ENCODE results near the gene MAT1A. TPM values are rescaled to one million over a fixed set of nuclear protein-coding genes. Genes with fewer than 3 reads are reported as not detected.
"Not testable (repeated sequence)": the region's sequence is repeated elsewhere in the genome, so short reads cannot be mapped to it uniquely, and the experiment has no call there.

The MAT1A gene
- total RNA-seq, 1 experiment from 2014 or later: 3.4 TPM

DNA sequence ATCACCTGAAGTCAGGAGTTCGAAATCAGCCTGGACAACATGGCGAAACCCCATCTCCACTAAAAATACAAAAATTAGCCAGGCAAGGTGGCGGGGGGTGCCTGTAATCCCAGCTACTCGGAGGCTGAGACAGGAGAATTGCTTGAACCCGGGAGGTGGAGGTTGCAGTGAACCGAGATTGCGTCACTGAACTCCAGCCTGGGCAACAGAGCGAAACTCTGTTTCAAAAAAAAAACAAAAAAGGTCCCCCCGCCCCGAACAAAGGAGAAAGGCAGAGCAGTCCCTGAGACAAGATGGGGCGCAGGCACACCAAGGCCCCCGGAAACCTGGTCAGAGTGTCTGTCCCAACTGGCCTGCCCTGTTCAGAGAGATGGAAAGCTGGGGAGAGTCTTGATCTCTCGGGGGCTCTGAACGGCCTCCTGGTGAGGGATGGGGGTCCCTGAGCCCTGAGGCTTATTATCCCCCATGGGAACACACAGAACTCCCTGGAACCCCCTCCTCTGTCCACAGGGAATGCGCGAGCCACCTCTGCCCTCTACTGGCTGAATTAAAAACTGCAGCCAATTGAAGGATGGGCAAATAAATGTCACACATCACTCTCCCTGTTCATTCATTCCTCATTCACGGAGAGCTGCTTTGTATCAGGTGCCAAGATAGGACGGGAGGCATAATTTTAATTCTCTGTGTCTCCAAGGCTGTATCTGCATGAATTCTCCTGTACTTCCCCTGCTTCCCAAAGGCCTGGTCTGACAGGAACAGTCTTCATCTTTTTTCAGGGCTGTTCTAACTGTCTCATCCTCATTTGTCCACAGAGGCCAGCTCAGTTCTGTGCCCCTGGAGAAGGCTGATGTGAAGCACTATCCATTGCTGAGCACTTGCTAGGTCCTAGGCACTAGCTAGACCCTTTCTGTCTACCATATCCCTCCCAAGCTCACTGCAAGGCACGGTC lies 28.9 kb downstream of the MAT1A start:
- CTCF ChIA-PET: interaction anchor here (0.6 to 1.2 kb wide), 5 partner anchors 13 to 641 kb away, joined by 3 to 6 read pairs (median 4); no protein-coding TSS in a partner anchor
- Mint-ChIP-seq H3K27ac (ENCODE audit: unreplicated experiment) (no peak overlapping the region), H3K27me3 (ENCODE audit: insufficient read depth, unreplicated experiment) (no peaks in the 10 kb centered on the region), H3K36me3 (ENCODE audit: insufficient read depth, unreplicated experiment) (no peaks in the 10 kb centered on the region), H3K4me3 (ENCODE audit: unreplicated experiment) (no peak overlapping the region), H3K4me1 (ENCODE audit: low read depth, unreplicated experiment) (peaks cover 4% of the 10 kb centered on the region), H3K9me3 (ENCODE audit: unreplicated experiment) (no peaks in the 10 kb centered on the region)
- Histone ChIP-seq H3K36me3 (ENCODE audit: control insufficient read depth, insufficient read depth, low read length) (no peaks in the 10 kb centered on the region), H3K4me3 (ENCODE audit: low read depth, low read length) (no peak overlapping the region), H3K27me3 (replicated peaks; ENCODE audit: control insufficient read depth, insufficient read depth, low read length) (no peaks in the 10 kb centered on the region), H3K4me1 (peaks cover 10% of the 10 kb centered on the region; the same call in 1 of the 2 replicates), H3K9me3 (0 out of 2 replicates have a peak, but pooled peaks cover 5% of the 10 kb centered on the region)
- DNase-seq: peak in 1 of 2 experiments; percentile 68
- BruUV-seq (replicated peaks): no TSS peak
- intact Hi-C loops (cut with micrococcal nuclease; ENCODE audit: unreplicated experiment): no loop called here
- TF ChIP-seq, protein P1, sequence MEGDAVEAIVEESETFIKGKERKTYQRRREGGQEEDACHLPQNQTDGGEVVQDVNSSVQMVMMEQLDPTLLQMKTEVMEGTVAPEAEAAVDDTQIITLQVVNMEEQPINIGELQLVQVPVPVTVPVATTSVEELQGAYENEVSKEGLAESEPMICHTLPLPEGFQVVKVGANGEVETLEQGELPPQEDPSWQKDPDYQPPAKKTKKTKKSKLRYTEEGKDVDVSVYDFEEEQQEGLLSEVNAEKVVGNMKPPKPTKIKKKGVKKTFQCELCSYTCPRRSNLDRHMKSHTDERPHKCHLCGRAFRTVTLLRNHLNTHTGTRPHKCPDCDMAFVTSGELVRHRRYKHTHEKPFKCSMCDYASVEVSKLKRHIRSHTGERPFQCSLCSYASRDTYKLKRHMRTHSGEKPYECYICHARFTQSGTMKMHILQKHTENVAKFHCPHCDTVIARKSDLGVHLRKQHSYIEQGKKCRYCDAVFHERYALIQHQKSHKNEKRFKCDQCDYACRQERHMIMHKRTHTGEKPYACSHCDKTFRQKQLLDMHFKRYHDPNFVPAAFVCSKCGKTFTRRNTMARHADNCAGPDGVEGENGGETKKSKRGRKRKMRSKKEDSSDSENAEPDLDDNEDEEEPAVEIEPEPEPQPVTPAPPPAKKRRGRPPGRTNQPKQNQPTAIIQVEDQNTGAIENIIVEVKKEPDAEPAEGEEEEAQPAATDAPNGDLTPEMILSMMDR (IDR thresholded peaks at IDR 0.05; ENCODE audit: insufficient read depth in 1 of 2, low read depth in 1 of 2, low read length in 1 of 2, severe bottlenecking in 1 of 2, unreplicated experiment in 1 of 2): peak; percentile 67 to 85
- POLR2A ChIA-PET: no interaction called here

DNA sequence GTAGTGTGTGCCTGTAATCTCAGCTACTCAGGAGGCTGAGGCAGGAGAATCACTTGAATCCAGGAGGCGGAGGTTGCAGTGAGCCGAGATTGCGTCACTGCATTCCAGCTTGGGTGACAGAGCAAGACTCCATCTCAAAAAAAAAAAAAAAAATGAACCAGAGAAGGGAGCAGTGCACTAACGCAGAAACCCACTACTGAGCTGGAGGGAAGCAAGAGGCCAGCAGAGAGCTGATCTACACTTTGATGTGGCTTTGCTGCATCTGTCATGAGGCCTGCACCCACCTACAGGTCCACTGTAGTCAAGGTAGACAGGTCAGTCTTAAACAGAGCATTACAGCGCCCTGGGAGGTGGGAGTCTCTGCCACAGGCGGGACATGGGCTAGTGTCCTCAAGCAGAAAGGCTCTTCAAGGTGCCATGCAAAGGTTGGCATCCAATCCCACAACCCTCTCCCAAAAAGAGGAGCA lies 30.0 kb downstream of the MAT1A start:
- Mint-ChIP-seq H3K9me3 (ENCODE audit: unreplicated experiment) (no peaks in the 10 kb centered on the region), H3K27me3 (ENCODE audit: insufficient read depth, unreplicated experiment) (no peaks in the 10 kb centered on the region), H3K4me3 (ENCODE audit: unreplicated experiment) (no peak overlapping the region), H3K36me3 (ENCODE audit: insufficient read depth, unreplicated experiment) (no peaks in the 10 kb centered on the region), H3K4me1 (ENCODE audit: low read depth, unreplicated experiment) (no peaks in the 10 kb centered on the region), H3K27ac (ENCODE audit: unreplicated experiment) (no peak overlapping the region)
- Histone ChIP-seq H3K36me3 (ENCODE audit: control insufficient read depth, insufficient read depth, low read length) (no peaks in the 10 kb centered on the region), H3K4me3 (ENCODE audit: low read depth, low read length) (no peak overlapping the region), H3K27me3 (replicated peaks; ENCODE audit: control insufficient read depth, insufficient read depth, low read length) (no peaks in the 10 kb centered on the region), H3K9me3 (0 out of 2 replicates have a peak, but pooled peaks cover 5% of the 10 kb centered on the region), H3K4me1 (peaks cover 10% of the 10 kb centered on the region; the same call in 1 of the 2 replicates)
- intact Hi-C loops (cut with micrococcal nuclease; ENCODE audit: unreplicated experiment): no loop called here
- no TSS peak for BruUV-seq (replicated peaks)
- POLR2A ChIA-PET: no interaction called here
- TF ChIP-seq, protein P1 (IDR thresholded peaks at IDR 0.05; ENCODE audit: insufficient read depth in 1 of 2, low read depth in 1 of 2, low read length in 1 of 2, severe bottlenecking in 1 of 2, unreplicated experiment in 1 of 2): no peak
- CTCF ChIA-PET: interaction anchor here (0.6 to 1.4 kb wide), 2 partner anchors 9 to 228 kb away, joined by 3 to 4 read pairs; no protein-coding TSS in a partner anchor
- peak in 1 of 2 experiments; percentile 49 for DNase-seq

DNA sequence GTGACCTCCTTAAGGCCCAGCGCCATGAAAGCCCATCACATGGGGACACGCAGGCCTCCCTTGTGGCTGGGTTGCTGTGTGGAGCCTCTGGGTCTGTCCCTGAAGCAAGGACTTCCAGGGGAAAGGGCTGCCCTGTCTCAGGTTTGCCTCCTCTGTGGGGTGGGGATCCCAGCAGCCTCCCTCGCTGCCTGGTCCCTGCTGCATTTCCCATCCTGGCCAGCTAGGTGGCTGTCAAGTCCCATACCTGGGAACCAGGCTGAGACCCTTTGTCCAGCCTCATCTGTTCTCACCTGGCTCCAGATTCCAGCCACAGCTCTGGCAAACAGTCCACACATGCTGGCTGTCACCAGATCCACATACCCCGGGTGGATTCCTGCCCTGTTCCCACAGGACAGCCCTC lies 32.7 kb downstream of the MAT1A start:
- intact Hi-C loops (cut with micrococcal nuclease; ENCODE audit: unreplicated experiment): loop anchor here (2.0 kb wide), 2 partner anchors 126 to 186 kb away; no protein-coding TSS in a partner anchor
- not testable (repeated sequence) for H3K36me3 Mint-ChIP-seq (ENCODE audit: insufficient read depth, unreplicated experiment)

DNA sequence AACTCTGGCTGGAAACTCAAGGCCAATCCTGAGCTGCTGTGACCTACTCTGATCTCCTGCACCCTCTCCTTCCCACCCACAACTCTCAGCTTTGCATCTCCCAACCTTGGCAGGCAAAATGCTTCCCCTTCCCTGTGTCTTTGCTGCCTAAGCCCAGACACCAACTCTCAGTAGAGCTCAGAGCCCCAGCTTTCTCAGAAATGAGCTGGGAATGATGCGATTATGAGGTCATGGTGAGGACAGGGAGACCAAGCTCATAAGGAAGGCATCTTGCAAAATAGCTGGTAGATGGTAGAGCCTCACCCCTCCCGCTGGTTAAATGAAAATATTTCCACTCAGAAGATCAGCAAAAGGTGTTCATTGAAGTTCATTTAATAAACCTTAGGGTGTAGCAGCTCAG lies 34.7 kb downstream of the MAT1A start:
- H3K4me3 Mint-ChIP-seq (ENCODE audit: unreplicated experiment); BruUV-seq (replicated peaks); H3K9me3 Mint-ChIP-seq (ENCODE audit: unreplicated experiment); H3K27me3 ChIP-seq (replicated peaks; ENCODE audit: control insufficient read depth, insufficient read depth, low read length); H3K27ac Mint-ChIP-seq (ENCODE audit: unreplicated experiment); H3K36me3 ChIP-seq (ENCODE audit: control insufficient read depth, insufficient read depth, low read length); CTCF ChIA-PET; H3K27me3 Mint-ChIP-seq (ENCODE audit: insufficient read depth, unreplicated experiment); H3K4me1 Mint-ChIP-seq (ENCODE audit: low read depth, unreplicated experiment); intact Hi-C loops (cut with micrococcal nuclease; ENCODE audit: unreplicated experiment); H3K4me3 ChIP-seq (ENCODE audit: low read depth, low read length); H3K4me1 ChIP-seq; H3K9me3 ChIP-seq; POLR2A ChIA-PET; H3K36me3 Mint-ChIP-seq (ENCODE audit: insufficient read depth, unreplicated experiment); DNase-seq: not testable (repeated sequence)

More for the DNA sequence above, 32.7 kb downstream of the MAT1A start:
- not testable (repeated sequence) for H3K27me3 ChIP-seq (replicated peaks; ENCODE audit: control insufficient read depth, insufficient read depth, low read length); H3K4me1 ChIP-seq; H3K36me3 ChIP-seq (ENCODE audit: control insufficient read depth, insufficient read depth, low read length); H3K9me3 ChIP-seq; H3K27me3 Mint-ChIP-seq (ENCODE audit: insufficient read depth, unreplicated experiment); H3K4me3 ChIP-seq (ENCODE audit: low read depth, low read length); H3K4me3 Mint-ChIP-seq (ENCODE audit: unreplicated experiment); H3K9me3 Mint-ChIP-seq (ENCODE audit: unreplicated experiment); H3K4me1 Mint-ChIP-seq (ENCODE audit: low read depth, unreplicated experiment); BruUV-seq (replicated peaks); H3K27ac Mint-ChIP-seq (ENCODE audit: unreplicated experiment)
- peak; percentile 73 to 76 for DNase-seq
- TF ChIP-seq, protein P1 (IDR thresholded peaks at IDR 0.05; ENCODE audit: insufficient read depth in 1 of 2, low read depth in 1 of 2, low read length in 1 of 2, severe bottlenecking in 1 of 2, unreplicated experiment in 1 of 2): peak in 1 of 2 experiments; percentile 75
- ChIA-PET POLR2A (interaction anchor here (0.6 kb wide), 1 partner anchor 131 kb away, joined by 3 read pairs; no protein-coding TSS in a partner anchor), CTCF (interaction anchor here (1.2 kb wide), 1 partner anchor 248 kb away, joined by 4 read pairs; no protein-coding TSS in a partner anchor)

Measured in Caco-2 (cell line).